ENCODE results near the gene MORC4. TPM values are rescaled to one million over a fixed set of nuclear protein-coding genes. Genes with fewer than 3 reads are reported as not detected.

MORC4 gene
- total and polyA plus RNA-seq, 2 donors from 2014 or later = 8.2 to 12.6 TPM

- H3K4me3 ChIP-seq (ENCODE audit: low read length in 3 of 3) = no peak overlapping the region
- FAIRE-seq = no peak
- DNase-seq = peak in 2 of 5 donors; percentile 9 to 45
- no peak overlapping the region for H3K27ac ChIP-seq (ENCODE audit: low read depth in 2 of 2, low read length in 2 of 2)
- H3K4me1 ChIP-seq (ENCODE audit: control insufficient read depth in 2 of 3, insufficient read depth in 2 of 3, low read depth in 1 of 3, low read length in 3 of 3) = no peaks in the 10 kb centered on the region
- TF ChIP-seq CTCF (IDR thresholded peaks at IDR 0.05; ENCODE audit: borderline replicate concordance, extremely low read depth, insufficient read depth) = peak; percentile 43
- H3K9ac ChIP-seq (ENCODE audit: low read length in 3 of 3) = no peak overlapping the region
- H3K27me3 ChIP-seq (ENCODE audit: control insufficient read depth, insufficient read depth, low read length) = no peaks in the 10 kb centered on the region
- no peaks in the 10 kb centered on the region for H3K36me3 ChIP-seq (ENCODE audit: control insufficient read depth in 2 of 3, insufficient read depth in 3 of 3, low read length in 3 of 3)
- H3K9me3 ChIP-seq (ENCODE audit: control insufficient read depth in 2 of 3, insufficient read depth in 1 of 3, low read length in 3 of 3) = no peaks in the 10 kb centered on the region
- intact Hi-C loops (cut with DNase I) = no loop called here
These were observed 25.5 kb upstream of the MORC4 start for GRCh38 chrX:107025545-107025944.

- TF ChIP-seq CTCF (IDR thresholded peaks at IDR 0.05; ENCODE audit: borderline replicate concordance, extremely low read depth, insufficient read depth) = no peak
These were observed 14.9 kb upstream of the MORC4 start for GRCh38 chrX:107014936-107015335.

GRCh38 chrX:107008034-107008433, 8.0 kb upstream of the MORC4 start:
- no peak overlapping the region for H3K4me3 ChIP-seq (ENCODE audit: low read length in 3 of 3)
- no peak for TF ChIP-seq CTCF (IDR thresholded peaks at IDR 0.05; ENCODE audit: borderline replicate concordance, extremely low read depth, insufficient read depth)
- H3K9me3 ChIP-seq (ENCODE audit: control insufficient read depth in 2 of 3, insufficient read depth in 1 of 3, low read length in 3 of 3) = no peaks in the 10 kb centered on the region
- H3K27ac ChIP-seq (ENCODE audit: low read depth in 2 of 2, low read length in 2 of 2) = no peak overlapping the region
- H3K36me3 ChIP-seq (ENCODE audit: control insufficient read depth in 2 of 3, insufficient read depth in 3 of 3, low read length in 3 of 3) = no peaks in the 10 kb centered on the region
- no peak overlapping the region for H3K9ac ChIP-seq (ENCODE audit: low read length in 3 of 3)
- intact Hi-C loops (cut with DNase I) = no loop called here
- FAIRE-seq = no peak
- H3K4me1 ChIP-seq (ENCODE audit: control insufficient read depth in 2 of 3, insufficient read depth in 2 of 3, low read depth in 1 of 3, low read length in 3 of 3) = no peaks in the 10 kb centered on the region
- no peak for DNase-seq
- H3K27me3 ChIP-seq (ENCODE audit: control insufficient read depth, insufficient read depth, low read length) = no peaks in the 10 kb centered on the region

More at GRCh38 chrX:107014936-107015335, 14.9 kb upstream of the MORC4 start:
- DNase-seq (no peak), FAIRE-seq (no peak)
- intact Hi-C loops (cut with DNase I) = no loop called here
- no peaks in the 10 kb centered on the region for H3K36me3 ChIP-seq (ENCODE audit: control insufficient read depth in 2 of 3, insufficient read depth in 3 of 3, low read length in 3 of 3)
- H3K9me3 ChIP-seq (ENCODE audit: control insufficient read depth in 2 of 3, insufficient read depth in 1 of 3, low read length in 3 of 3) = no peaks in the 10 kb centered on the region
- H3K27ac ChIP-seq (ENCODE audit: low read depth in 2 of 2, low read length in 2 of 2) = no peak overlapping the region
- H3K4me3 ChIP-seq (ENCODE audit: low read length in 3 of 3) = no peak overlapping the region
- no peak overlapping the region for H3K9ac ChIP-seq (ENCODE audit: low read length in 3 of 3)
- no peaks in the 10 kb centered on the region for H3K4me1 ChIP-seq (ENCODE audit: control insufficient read depth in 2 of 3, insufficient read depth in 2 of 3, low read depth in 1 of 3, low read length in 3 of 3)
- H3K27me3 ChIP-seq (ENCODE audit: control insufficient read depth, insufficient read depth, low read length) = no peaks in the 10 kb centered on the region
